Lower leg skin (tissue), 4 donors: ENCODE results near the gene INPP5F. TPM values are rescaled to one million over a fixed set of nuclear protein-coding genes. Genes with fewer than 3 reads are reported as not detected.
"Not testable (repeated sequence)": the region's sequence is repeated elsewhere in the genome, so short reads cannot be mapped to it uniquely, and the experiment has no call there.

Experiments used
- DNase-seq, 2 donors: peaks; one replicate each; pipeline ENCODE4 v3.0.0-alpha.2; 2019; ENCODE audit warnings: low spot score in 2 of 2
- H3K4me3 ChIP-seq: fragments of 200-600 bp; sonication (generic); 2 replicates; pipeline ENCODE4 v1.5.1; 2017; ENCODE audit warnings: mild to moderate bottlenecking, low read depth; ENCODE audit not compliant: poor library complexity, severe bottlenecking
- POLR2A ChIP-seq, 2 donors: fragments of 450-650 bp; IDR thresholded peaks; one replicate each; pipeline ENCODE4 v1.6.1; 2016 to 2017; ENCODE audit warnings: antibody characterized with exemption in 2 of 2, mild to moderate bottlenecking in 1 of 2, moderate library complexity in 1 of 2
- WGBS, 2 donors: methylation state at CpG; one replicate each; pipeline ENCODE4 v1.1.5; 2018; 5-methylcytosine and 5-hydroxymethylcytosine counted together
- intact Hi-C: fragments of 100-400 bp; cut with DNase I; formaldehyde crosslinking; loops from one replicate; pipeline ENCODE4 v1.15.0; 2023; ENCODE audit warnings: low total_unique reads
- total RNA-seq, 4 donors: library from RNA; depleted of rRNA; stranded (reverse); fragments of >200 nt; gene quantifications; one replicate each; pipeline ENCODE4 v1.1.0, GENCODE V29; 2016
- TF ChIP-seq, protein P1 (sequence below), 3 donors: fragments of 450-650 bp; IDR thresholded peaks; one replicate each; pipeline ENCODE4 v1.5.1; 2016; ENCODE audit warnings: antibody characterized with exemption in 3 of 3, mild to moderate bottlenecking in 3 of 3, moderate library complexity in 2 of 3

Gene INPP5F
- total RNA-seq, 4 donors from 2014 or later, result 13.8 to 17.1 (median 15.0) TPM

DNA sequence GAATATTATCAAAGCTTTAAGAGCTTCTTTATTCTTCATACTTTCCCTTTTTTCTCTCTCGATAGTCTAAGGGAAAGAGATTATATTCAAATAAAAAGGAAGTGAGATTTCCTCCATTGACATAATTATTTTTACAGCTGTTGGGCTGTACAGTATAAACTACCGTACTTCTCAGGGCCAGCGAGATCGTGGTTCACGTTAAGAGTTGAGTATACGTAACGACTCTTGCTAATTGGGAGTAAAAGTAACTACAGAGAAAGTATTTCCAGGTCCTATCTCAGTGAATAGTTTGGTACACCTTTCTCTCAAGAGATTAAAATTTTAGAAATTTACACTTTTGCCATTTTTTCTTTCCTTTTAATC lies 57.8 kb downstream of the INPP5F start:
- no peak for TF ChIP-seq POLR2A (IDR thresholded peaks at IDR 0.05)
- TF ChIP-seq, protein P1, sequence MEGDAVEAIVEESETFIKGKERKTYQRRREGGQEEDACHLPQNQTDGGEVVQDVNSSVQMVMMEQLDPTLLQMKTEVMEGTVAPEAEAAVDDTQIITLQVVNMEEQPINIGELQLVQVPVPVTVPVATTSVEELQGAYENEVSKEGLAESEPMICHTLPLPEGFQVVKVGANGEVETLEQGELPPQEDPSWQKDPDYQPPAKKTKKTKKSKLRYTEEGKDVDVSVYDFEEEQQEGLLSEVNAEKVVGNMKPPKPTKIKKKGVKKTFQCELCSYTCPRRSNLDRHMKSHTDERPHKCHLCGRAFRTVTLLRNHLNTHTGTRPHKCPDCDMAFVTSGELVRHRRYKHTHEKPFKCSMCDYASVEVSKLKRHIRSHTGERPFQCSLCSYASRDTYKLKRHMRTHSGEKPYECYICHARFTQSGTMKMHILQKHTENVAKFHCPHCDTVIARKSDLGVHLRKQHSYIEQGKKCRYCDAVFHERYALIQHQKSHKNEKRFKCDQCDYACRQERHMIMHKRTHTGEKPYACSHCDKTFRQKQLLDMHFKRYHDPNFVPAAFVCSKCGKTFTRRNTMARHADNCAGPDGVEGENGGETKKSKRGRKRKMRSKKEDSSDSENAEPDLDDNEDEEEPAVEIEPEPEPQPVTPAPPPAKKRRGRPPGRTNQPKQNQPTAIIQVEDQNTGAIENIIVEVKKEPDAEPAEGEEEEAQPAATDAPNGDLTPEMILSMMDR (IDR thresholded peaks at IDR 0.05), result no peak
- no peak for DNase-seq
- no peak overlapping the region for H3K4me3 ChIP-seq
- intact Hi-C loops, result no loop called here
- WGBS, 2 donors, result 75% methylated on average over 7 of the region's 7 CpGs

DNA sequence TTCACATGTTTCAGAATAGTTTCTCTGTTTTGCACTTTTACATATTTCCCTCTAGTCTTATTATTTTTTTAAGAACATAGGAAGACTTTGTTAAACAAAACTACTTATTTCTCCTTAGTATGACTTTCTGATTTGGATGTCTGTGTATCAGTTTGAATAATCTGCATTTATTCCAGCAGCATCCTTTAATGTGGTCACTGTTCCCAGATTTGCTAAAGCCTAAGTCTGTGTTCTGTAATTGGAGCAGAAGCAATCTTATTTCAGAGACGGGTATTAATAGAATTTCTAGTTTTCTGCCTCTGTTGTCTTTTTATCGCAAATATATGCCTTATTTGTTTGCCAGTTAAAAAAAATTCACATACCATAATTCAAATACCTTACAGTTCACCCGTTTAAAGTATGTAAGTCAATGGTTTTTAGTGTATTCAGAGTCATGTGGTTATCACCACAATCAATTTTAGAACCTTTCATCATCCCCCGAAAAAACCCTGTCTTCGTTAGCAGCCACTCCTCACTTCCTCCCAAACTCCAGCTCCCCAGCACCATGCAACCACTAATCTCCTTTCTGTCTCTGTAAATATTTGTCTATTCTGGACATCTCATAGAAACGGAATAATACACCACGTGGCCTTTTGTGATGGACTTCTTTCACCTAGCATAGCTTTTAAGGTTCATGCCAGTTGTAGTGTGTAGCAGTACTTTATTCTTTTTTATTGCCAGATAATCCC lies 58.7 kb downstream of the INPP5F start:
- TF ChIP-seq POLR2A (IDR thresholded peaks at IDR 0.05), result no peak
- TF ChIP-seq, protein P1 (IDR thresholded peaks at IDR 0.05), result no peak
- no peak for DNase-seq
- WGBS, 2 donors, result 75 to 80% methylated on average over 7 of the region's 7 CpGs
- no peak overlapping the region for H3K4me3 ChIP-seq
- intact Hi-C loops, result no loop called here

DNA sequence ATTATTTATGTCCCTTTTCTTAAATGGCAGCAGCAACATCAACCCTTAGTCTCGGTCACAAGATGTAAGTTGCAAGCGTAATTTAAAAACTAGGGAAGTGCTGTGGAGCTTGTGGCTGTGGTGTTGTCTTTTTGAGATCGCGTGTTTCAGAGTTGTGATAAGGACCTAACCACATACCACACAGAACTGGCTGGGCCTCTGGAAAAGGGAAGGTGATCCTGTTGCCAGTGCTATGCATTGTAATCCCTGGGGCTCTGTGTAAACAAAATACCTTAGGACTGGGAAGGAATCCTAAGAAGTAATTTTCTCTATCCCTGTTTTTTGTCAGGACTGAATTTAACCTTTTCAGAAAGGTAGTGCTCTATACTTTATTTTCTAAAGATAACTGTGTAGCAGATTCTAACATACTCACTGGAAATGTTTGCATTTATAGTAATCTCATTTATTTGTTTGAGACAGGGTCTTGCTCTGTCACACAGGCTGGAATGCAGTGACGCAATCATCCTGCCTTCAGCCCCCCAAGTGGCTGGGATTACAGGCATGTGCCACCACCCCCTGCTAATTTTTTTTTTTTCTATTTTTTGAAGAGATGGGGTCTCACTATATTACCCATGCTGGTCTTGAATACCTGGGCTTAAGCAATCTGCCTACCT lies 60.4 kb downstream of the INPP5F start:
- H3K4me3 ChIP-seq, result no peak overlapping the region
- no peak for TF ChIP-seq POLR2A (IDR thresholded peaks at IDR 0.05)
- TF ChIP-seq, protein P1 (IDR thresholded peaks at IDR 0.05), result no peak
- intact Hi-C loops, result no loop called here
- no peak for DNase-seq
- WGBS, 2 donors, result 70 to 84% methylated on average over 5 of the region's 5 CpGs

DNA sequence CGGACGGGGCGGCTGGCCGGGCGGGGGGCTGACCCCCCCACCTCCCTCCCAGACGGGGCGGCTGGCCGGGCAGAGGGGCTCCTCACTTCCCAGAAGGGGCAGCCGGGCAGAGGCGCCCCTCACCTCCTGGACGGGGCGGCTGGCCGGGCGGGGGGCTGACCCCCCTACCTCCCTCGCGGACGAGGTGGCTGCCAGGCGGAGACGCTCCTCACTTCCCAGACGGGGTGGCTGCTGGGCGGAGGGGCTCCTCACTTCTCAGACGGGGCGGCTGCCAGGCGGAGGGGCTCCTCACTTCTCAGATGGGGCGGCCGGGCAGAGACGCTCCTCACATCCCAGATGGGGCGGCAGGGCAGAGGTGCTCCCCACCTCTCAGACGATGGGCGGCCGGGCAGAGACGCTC lies 69.3 kb downstream of the INPP5F start:
- DNase-seq, H3K4me3 ChIP-seq, intact Hi-C loops: not testable (repeated sequence)
- WGBS, 2 donors, result 96% methylated on average over 5 of the region's 32 CpGs; no CpG with 5 or more reads in 1 of the 2 donors

DNA sequence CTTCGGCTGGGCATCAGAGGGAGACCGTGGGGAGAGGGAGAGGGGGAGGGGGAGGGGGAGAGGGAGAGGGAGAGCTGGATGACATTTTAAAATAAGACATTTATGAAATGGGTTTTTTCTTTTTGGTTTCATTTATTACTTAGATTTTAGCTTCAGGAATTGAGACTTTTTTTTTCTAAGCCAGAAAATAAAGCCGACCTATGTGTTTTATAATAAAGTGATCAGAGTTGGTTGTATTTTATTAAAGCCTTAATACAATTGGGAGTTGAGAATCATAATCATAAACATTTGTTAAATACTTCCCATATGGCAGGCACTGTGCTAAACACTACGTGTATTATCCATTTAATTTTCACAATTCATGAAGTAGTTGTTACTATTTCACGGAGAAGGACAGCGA lies 70.2 kb downstream of the INPP5F start:
- H3K4me3 ChIP-seq, result no peak overlapping the region
- intact Hi-C loops, result no loop called here
- 84 to 95% methylated on average over 6 of the region's 6 CpGs for WGBS, 2 donors
- no peak for DNase-seq
- TF ChIP-seq, protein P1 (IDR thresholded peaks at IDR 0.05), result no peak
- TF ChIP-seq POLR2A (IDR thresholded peaks at IDR 0.05), result no peak

DNA sequence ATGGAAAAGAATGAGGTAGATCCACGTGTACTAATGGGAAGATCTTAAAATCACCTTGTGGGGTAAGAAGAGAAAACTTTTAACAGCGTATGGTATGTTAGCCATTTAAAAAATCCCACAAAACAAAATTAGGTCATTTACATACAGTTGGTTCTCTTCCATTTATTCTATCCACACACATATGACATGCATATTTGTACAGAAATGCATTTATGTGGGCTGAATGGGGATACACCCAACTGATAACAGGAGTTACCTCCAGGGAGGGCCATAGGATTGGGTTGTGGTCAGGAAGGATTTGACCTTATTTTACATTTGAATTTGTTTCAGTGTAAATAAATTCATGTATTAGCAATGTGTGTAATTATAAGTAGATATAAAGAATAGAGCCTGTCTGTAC lies 75.3 kb downstream of the INPP5F start:
- WGBS, 2 donors, result 97 to 98% methylated on average over 2 of the region's 2 CpGs
- no peak for DNase-seq
- TF ChIP-seq, protein P1 (IDR thresholded peaks at IDR 0.05), result no peak
- no peak for TF ChIP-seq POLR2A (IDR thresholded peaks at IDR 0.05)
- intact Hi-C loops, result no loop called here
- no peak overlapping the region for H3K4me3 ChIP-seq
